ENCODE data around the gene BCAR3. TPM values are rescaled to one million over a fixed set of nuclear protein-coding genes. Genes with fewer than 3 reads are reported as not detected.

The BCAR3 gene
- total RNA-seq, 3 donors from 2014 or later: 26.7 to 42.7 (median 30.2) TPM

DNA sequence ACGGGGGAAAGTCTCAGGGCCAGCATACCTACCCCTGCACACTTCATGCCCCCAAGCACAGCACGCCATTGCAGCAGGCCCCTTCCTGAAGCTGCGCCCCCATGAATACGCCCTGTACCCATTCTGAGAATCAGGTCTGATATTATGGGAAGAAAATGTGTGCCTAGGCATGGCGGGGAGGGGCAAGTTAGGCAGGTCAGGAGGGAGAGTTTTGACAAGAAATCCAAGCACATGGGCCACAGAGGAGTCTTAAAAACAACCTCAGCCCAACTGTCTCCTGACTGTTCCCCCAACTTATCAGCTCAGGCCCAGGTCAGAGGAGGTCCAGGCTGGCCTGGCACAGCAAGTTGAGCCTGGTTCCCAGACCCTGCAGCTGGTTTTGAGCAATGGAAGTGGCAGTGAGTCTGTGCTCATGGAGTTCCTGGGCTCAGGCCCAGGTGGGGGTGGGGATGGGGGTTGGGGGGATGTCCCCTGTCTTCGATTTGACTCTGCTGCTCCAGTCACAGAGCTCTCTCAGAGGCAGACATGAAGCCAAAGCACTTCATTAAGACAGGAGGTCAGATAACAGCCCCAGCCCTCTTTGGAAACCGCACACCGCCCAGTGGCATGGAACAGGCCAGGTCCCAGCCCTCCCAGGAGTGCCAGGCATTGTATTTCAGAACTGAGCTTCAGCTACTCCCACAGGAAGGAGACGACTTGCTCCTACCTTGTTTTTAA is 20.6 kb upstream of the BCAR3 start:
- Histone ChIP-seq H3K27ac (peak overlapping the region; percentile 83 to 89), H3K9me3 (no peaks in the 10 kb centered on the region), H3K27me3 (no peaks in the 10 kb centered on the region), H3K4me1 (no peaks in the 10 kb centered on the region), H3K4me3 (no peak overlapping the region), H3K36me3 (no peaks in the 10 kb centered on the region)
- TF ChIP-seq, protein P1, sequence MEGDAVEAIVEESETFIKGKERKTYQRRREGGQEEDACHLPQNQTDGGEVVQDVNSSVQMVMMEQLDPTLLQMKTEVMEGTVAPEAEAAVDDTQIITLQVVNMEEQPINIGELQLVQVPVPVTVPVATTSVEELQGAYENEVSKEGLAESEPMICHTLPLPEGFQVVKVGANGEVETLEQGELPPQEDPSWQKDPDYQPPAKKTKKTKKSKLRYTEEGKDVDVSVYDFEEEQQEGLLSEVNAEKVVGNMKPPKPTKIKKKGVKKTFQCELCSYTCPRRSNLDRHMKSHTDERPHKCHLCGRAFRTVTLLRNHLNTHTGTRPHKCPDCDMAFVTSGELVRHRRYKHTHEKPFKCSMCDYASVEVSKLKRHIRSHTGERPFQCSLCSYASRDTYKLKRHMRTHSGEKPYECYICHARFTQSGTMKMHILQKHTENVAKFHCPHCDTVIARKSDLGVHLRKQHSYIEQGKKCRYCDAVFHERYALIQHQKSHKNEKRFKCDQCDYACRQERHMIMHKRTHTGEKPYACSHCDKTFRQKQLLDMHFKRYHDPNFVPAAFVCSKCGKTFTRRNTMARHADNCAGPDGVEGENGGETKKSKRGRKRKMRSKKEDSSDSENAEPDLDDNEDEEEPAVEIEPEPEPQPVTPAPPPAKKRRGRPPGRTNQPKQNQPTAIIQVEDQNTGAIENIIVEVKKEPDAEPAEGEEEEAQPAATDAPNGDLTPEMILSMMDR (IDR thresholded peaks at IDR 0.05): no peak
- no peak for TF ChIP-seq POLR2A (IDR thresholded peaks at IDR 0.05)
- no peak for TF ChIP-seq POLR2AphosphoS5 (IDR thresholded peaks at IDR 0.05)
- intact Hi-C loops (cut with DNase I; ENCODE audit: low total_unique reads): no loop called here
- DNase-seq (ENCODE audit: low spot score in 2 of 2): peak in 1 of 2 donors; percentile 50

DNA sequence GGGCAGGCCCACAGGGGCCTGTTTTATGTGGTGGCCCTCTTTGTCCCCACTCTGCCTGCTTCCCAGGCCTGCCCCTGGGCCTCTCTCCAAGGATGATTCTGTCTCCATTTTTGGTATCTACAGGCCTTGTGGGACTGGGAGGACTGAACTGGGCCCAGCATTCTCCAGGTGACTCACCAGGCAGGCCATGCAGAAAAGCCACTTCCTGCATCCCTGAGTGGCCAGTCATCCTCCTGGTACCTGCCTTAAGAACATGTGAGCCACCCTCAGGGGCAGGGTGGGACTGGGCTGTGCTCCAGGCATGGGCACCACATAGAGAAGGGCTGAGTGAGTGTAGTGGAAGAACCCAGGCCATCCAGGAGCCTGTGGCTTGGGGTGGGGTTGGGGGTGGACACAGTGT is 20.0 kb upstream of the BCAR3 start:
- peak overlapping the region; percentile 83 to 89 for H3K27ac ChIP-seq

DNA sequence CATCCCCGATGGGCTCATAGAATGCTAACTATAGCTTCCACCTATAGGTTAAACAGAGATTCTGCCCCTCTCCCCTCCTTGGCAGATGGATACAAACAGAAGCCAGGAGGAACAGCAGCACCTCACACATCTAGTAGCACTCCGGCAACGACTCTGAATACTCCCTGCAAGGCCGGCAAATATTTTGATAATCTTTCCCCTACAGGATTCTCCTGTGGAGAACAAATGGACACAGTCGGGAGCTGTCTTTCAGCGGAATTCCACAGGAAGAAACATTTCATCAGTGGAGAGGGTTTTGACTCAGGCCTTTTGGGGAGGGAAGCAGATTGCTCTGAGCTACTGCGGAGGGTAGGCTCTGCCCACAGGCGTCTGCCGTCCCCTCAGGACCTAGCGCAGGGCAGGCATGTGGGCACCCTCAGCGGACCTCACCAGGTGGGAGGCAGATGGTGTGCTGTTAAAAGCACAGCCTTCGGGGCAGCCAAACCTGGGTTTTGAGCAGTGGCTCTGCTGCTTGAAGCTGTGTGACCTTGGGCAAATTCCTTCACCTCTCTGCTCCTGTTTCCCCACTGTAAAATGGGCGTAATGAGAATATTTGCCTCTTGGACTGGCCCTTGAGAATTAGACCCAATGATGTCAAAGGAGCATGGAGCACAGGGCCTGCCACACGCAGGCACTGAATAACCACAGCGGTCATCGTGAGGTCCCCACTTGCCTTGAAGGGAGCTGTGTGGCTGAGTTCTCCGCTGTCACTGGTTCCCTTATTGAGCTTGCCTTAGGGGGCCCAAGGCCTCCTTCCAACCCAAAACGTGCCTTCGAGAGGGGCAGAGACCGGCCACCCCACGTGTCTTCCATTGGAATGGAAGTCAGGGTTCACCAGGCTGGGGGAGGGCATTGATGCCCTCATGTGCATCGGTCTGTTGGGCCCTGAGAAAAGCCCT is 19.2 kb upstream of the BCAR3 start:
- DNase-seq (ENCODE audit: low spot score in 2 of 2): no peak
- intact Hi-C loops (cut with DNase I; ENCODE audit: low total_unique reads): no loop called here
- TF ChIP-seq, protein P1 (IDR thresholded peaks at IDR 0.05): no peak
- TF ChIP-seq POLR2A (IDR thresholded peaks at IDR 0.05): no peak
- no peak for TF ChIP-seq POLR2AphosphoS5 (IDR thresholded peaks at IDR 0.05)
- H3K4me1 ChIP-seq: no peaks in the 10 kb centered on the region
- H3K27ac ChIP-seq: peak overlapping the region; percentile 83 to 89
- no peaks in the 10 kb centered on the region for H3K27me3 ChIP-seq
- no peaks in the 10 kb centered on the region for H3K9me3 ChIP-seq
- H3K36me3 ChIP-seq: no peaks in the 10 kb centered on the region
- H3K4me3 ChIP-seq: no peak overlapping the region

More for the DNA sequence above, 20.0 kb upstream of the BCAR3 start:
- Histone ChIP-seq H3K27me3 (no peaks in the 10 kb centered on the region), H3K9me3 (no peaks in the 10 kb centered on the region), H3K36me3 (no peaks in the 10 kb centered on the region), H3K4me3 (no peak overlapping the region), H3K4me1 (no peaks in the 10 kb centered on the region)
- intact Hi-C loops (cut with DNase I; ENCODE audit: low total_unique reads): no loop called here
- DNase-seq (ENCODE audit: low spot score in 2 of 2): peak; percentile 68 to 95
- peak in 2 of 3 donors; percentile 43 to 54 for TF ChIP-seq POLR2AphosphoS5 (IDR thresholded peaks at IDR 0.05)
- TF ChIP-seq, protein P1 (IDR thresholded peaks at IDR 0.05): no peak

DNA sequence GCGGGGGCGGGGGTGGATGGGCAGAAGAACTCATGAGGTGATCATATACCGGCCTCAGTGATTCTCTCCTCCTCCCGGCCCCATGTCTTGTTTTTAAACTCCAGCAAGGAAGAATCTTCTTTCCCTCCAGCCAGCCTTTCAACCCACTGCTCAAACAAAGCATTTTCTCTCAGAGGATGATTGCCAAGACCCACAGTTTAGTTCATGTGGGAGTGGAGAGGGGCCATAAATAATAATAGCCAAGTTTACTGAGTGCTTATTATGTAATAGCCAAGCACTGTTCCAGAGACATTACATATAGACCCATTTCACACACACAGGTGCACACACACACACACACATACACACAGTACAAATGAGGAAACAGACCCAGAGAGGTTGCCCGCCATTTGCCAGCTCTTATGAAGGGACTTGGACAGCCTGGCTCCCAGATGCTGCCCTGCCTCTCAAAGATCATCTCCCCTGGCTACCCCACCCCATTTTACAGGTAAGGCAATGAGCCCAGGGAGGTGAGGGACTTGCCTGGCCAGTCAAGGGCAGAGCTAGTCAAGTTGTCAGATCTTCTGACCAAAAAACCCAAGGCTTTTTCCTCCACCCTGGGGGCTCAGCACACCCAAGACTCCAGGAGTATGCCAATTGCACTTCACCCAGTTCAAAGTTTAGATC is 18.0 kb upstream of the BCAR3 start:
- TF ChIP-seq POLR2A (IDR thresholded peaks at IDR 0.05) (no peak), POLR2AphosphoS5 (IDR thresholded peaks at IDR 0.05) (no peak)
- TF ChIP-seq, protein P1 (IDR thresholded peaks at IDR 0.05): no peak
- H3K27me3 ChIP-seq: no peaks in the 10 kb centered on the region
- intact Hi-C loops (cut with DNase I; ENCODE audit: low total_unique reads): no loop called here
- H3K4me1 ChIP-seq: no peaks in the 10 kb centered on the region
- no peaks in the 10 kb centered on the region for H3K36me3 ChIP-seq
- no peak overlapping the region for H3K27ac ChIP-seq
- H3K9me3 ChIP-seq: no peaks in the 10 kb centered on the region
- no peak for DNase-seq (ENCODE audit: low spot score in 2 of 2)
- H3K4me3 ChIP-seq: no peak overlapping the region
